GM12878 (cell line): ENCODE results near the gene FBXL22. TPM values are rescaled to one million over a fixed set of nuclear protein-coding genes. Genes with fewer than 3 reads are reported as not detected.
A peak's percentile ranks its signal among the peaks of the same experiment; 100 is the strongest.

ENCODE experiments used
- ATAC-seq: fragments of 200-7000 bp; cut with Tn5 transposase; 3 replicates; pipeline ENCODE4 v1.9.1; 2020; ENCODE audit warnings: mild to moderate bottlenecking, moderate library complexity
- BruUV-seq: library from RNA; stranded (reverse); fragments of 400-500 nt; replicated peaks from 2 replicates; lab custom pipeline; 2021; lab: Mats Ljungman, UMichigan
- CTCF ChIA-PET: fragments of 300-600 bp; sonication (Branson Sonifier 250); formaldehyde crosslinking; extraction: SDS; loops from one replicate; lab custom pipeline; 2021; ENCODE audit warnings: inconsistent platforms; lab: Yijun Ruan, JAX
- POLR2A ChIA-PET: fragments of 350-600 bp; formaldehyde crosslinking; extraction: SDS; loops from one replicate; lab custom pipeline; 2021; ENCODE audit warnings: inconsistent platforms; lab: Charles Lee
- RAD21 ChIA-PET: fragments of 300-600 bp; sonication (Branson Sonifier 250); formaldehyde crosslinking; loops from one replicate; lab custom pipeline; 2023; ENCODE audit warnings: antibody characterized with exemption; ENCODE audit not compliant: unreplicated experiment; lab: Charles Lee
- SMC1A ChIA-PET: fragments of 300-600 bp; sonication (Branson Sonifier 250); formaldehyde crosslinking; loops from one replicate; lab custom pipeline; 2023; ENCODE audit not compliant: unreplicated experiment, uncharacterized antibody; lab: Charles Lee
- DNase-seq: peaks from one replicate; pipeline ENCODE4 v3.0.0-alpha.2; 2011; ENCODE audit warnings: low read depth, low spot score
- FAIRE-seq: peaks from 3 replicates; lab custom pipeline; 2011; peaks lifted over from hg19 to GRCh38; lab: Jason Lieb, UNC
- H2AFZ ChIP-seq: 2 replicates; pipeline ENCODE4 v1.6.0; 2011; ENCODE audit warnings: low read depth, low read length, control low read depth; ENCODE audit not compliant: control insufficient read depth
- H3K27ac ChIP-seq: 2 replicates; pipeline ENCODE4 v1.5.1; 2011; ENCODE audit warnings: control low read depth; ENCODE audit not compliant: control insufficient read depth, insufficient read depth
- H3K27me3 ChIP-seq, 2 experiments: replicated peaks in 1 of 2; 2 replicates each; pipeline versions ENCODE4 v1.6.0 to v1.6.1; 2011; ENCODE audit warnings: low read length in 1 of 2; ENCODE audit not compliant: control insufficient read depth in 2 of 2, insufficient read depth in 2 of 2
- H3K36me3 ChIP-seq, 2 experiments: 2 replicates each; pipeline ENCODE4 v1.5.1; 2011; ENCODE audit warnings: low read length in 1 of 2; ENCODE audit not compliant: control insufficient read depth in 2 of 2, insufficient read depth in 2 of 2
- H3K4me1 ChIP-seq: 2 replicates; pipeline ENCODE4 v1.6.1; 2011; ENCODE audit warnings: mild to moderate bottlenecking, low read length, moderate library complexity, mixed read lengths; ENCODE audit not compliant: control insufficient read depth, insufficient read depth
- H3K4me2 ChIP-seq: 2 replicates; pipeline ENCODE4 v1.6.0; 2011; ENCODE audit warnings: control low read depth; ENCODE audit not compliant: control insufficient read depth, insufficient read depth
- H3K4me3 ChIP-seq: fragments of 200-600 bp; sonication (generic); 2 replicates; pipeline ENCODE4 v1.5.1; 2016
- H3K79me2 ChIP-seq: 2 replicates; pipeline ENCODE4 v1.6.0; 2011; ENCODE audit warnings: low read length; ENCODE audit not compliant: control insufficient read depth, insufficient read depth
- H3K9ac ChIP-seq: 2 replicates; pipeline ENCODE4 v1.8.0; 2011; ENCODE audit warnings: low read length, control low read depth, mixed read lengths; ENCODE audit not compliant: control insufficient read depth, insufficient read depth
- H3K9me3 ChIP-seq: replicated peaks from 3 replicates; pipeline ENCODE4 v1.5.1; 2011; ENCODE audit warnings: mild to moderate bottlenecking, low read length; ENCODE audit not compliant: control insufficient read depth, insufficient read depth
- H4K20me1 ChIP-seq: 2 replicates; pipeline ENCODE4 v1.6.0; 2011; ENCODE audit not compliant: control insufficient read depth, insufficient read depth
- ATF7 ChIP-seq: fragments of 450-650 bp; IDR thresholded peaks from 2 replicates; pipeline ENCODE4 v1.6.1; 2016; ENCODE audit warnings: low read depth, mild to moderate bottlenecking
- BRCA1 ChIP-seq: IDR thresholded peaks from 2 replicates; pipeline ENCODE4 v1.6.1; 2011; ENCODE audit warnings: low read depth, low read length, improper control_type of control experiment
- CHD2 ChIP-seq: IDR thresholded peaks from 2 replicates; pipeline ENCODE4 v1.6.1; 2011; ENCODE audit warnings: low read depth, low read length, improper control_type of control experiment, borderline replicate concordance
- CREB1 ChIP-seq: IDR thresholded peaks from 2 replicates; pipeline ENCODE4 v1.6.1; 2012; ENCODE audit warnings: low read depth, mild to moderate bottlenecking, inconsistent platforms
- JUNB ChIP-seq: IDR thresholded peaks from 2 replicates; pipeline ENCODE4 v1.6.1; 2016; ENCODE audit warnings: antibody characterized with exemption, mild to moderate bottlenecking
- NRF1 ChIP-seq: conservative IDR thresholded peaks from 2 replicates; pipeline ENCODE4 v1.6.1; 2011; ENCODE audit warnings: mild to moderate bottlenecking, low read depth, low read length, improper control_type of control experiment
- POLR2A ChIP-seq: IDR thresholded peaks from 2 replicates; pipeline ENCODE4 v1.6.1; 2011; ENCODE audit warnings: low read depth, mild to moderate bottlenecking, low read length
- POLR2AphosphoS5 ChIP-seq: IDR thresholded peaks from 2 replicates; pipeline ENCODE4 v1.6.1; 2011; ENCODE audit warnings: mild to moderate bottlenecking, low read length, inconsistent platforms
- RAD51 ChIP-seq: fragments of 450-650 bp; IDR thresholded peaks from 2 replicates; pipeline ENCODE4 v1.6.1; 2016; ENCODE audit warnings: moderate library complexity, mild to moderate bottlenecking, inconsistent platforms
- RUNX3 ChIP-seq: IDR thresholded peaks from 2 replicates; pipeline ENCODE4 v1.6.1; 2012; ENCODE audit warnings: low read length, inconsistent platforms
- WGBS: methylation state at CpG from one replicate; pipeline ENCODE4 v1.1.6; 2016; ENCODE audit warnings: low lambda C conversion rate; ENCODE audit not compliant: insufficient replicate concordance, insufficient coverage; ENCODE audit errors: missing lambda C conversion rate; 5-methylcytosine and 5-hydroxymethylcytosine counted together
- in situ Hi-C: fragments of 300-500 bp; cut with MboI; formaldehyde crosslinking; loops from 9 replicates; pipeline ENCODE4 v1.14.3; 2018; ENCODE audit warnings: mixed read lengths
- intact Hi-C: fragments of 100-400 bp; cut with micrococcal nuclease; formaldehyde crosslinking; loops from one replicate; pipeline ENCODE4 v1.14.2; 2022; ENCODE audit not compliant: unreplicated experiment
- polyA plus RNA-seq, 11 experiments: library from polyadenylated mRNA; depleted of rRNA in 4 of 11; unstranded in 6 of 11; stranded (reverse) in 5 of 11; fragments of >200 nt; fragmentation: Nextera tagmentation in 4 of 11; fragmentation: Illumina TruSeq in 1 of 11; extraction: Ambion mirVana in 4 of 11; extraction: Trizol in 1 of 11; gene quantifications; 1 replicate in 1 of 11; 2 replicates in 10 of 11; pipeline versions ENCODE4 v1.2.1 to v1.2.3, GENCODE V29; 2011 to 2016; ENCODE audit warnings: inconsistent platforms in 2 of 11, missing spikeins in 2 of 11, low read depth in 1 of 11
- total RNA-seq, 4 experiments: library from RNA; depleted of rRNA in 3 of 4; stranded (reverse); fragments of >200 nt in 3 of 4; fragmentation: Illumina TruSeq in 1 of 4; extraction: Trizol in 1 of 4; gene quantifications; 2 replicates each; pipeline versions ENCODE4 v1.2.1 to v1.2.3, GENCODE V29; 2013 to 2021
- TF ChIP-seq, protein P1 (sequence below): fragments of 150-350 bp; IDR thresholded peaks from 2 replicates; pipeline ENCODE4 v1.6.1; 2014; ENCODE audit warnings: mild to moderate bottlenecking, low read depth, low read length

Gene FBXL22
- total and polyA plus RNA-seq, 10 of the 15 experiments (the other 5 are each of a cell fraction or from before 2014, with no cell fraction given), result 0.05 to 2.6 (median 0.52) TPM

DNA sequence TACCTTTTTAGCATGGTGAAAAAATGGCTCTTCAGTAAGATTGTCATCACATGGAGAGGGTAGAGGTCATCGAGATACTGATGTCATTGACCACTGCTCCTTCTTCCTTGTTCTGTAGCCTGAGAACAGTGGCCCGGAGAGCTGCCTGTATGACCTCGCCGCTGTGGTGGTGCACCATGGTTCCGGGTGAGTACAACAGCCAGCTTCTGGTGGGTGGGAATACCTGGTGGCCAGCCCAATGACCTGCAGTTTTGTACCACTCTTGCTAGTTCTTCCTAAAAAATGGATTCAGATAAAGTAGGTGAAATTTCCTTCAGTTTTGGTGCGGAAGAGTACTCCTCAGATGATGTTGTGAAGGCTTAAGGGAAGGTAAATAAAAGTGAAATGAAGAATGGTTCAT lies 8.4 kb upstream of the FBXL22 start:
- Histone ChIP-seq H3K9me3 (no peaks in the 10 kb centered on the region; the same call in 2 of the 3 replicates), H3K27ac (no peak overlapping the region), H3K4me2 (no peak overlapping the region), H4K20me1 (no peaks in the 10 kb centered on the region; the same call in 1 of the 2 replicates), H3K27me3 (no peaks in the 10 kb centered on the region), H3K9ac (no peak overlapping the region), H3K4me1 (peaks cover 20% of the 10 kb centered on the region), H3K4me3 (no peak overlapping the region), H3K79me2 (no peaks in the 10 kb centered on the region), H2AFZ (no peak overlapping the region), H3K36me3 (peaks cover 11 to 32% of the 10 kb centered on the region in 2 experiments; a peak in 3 of 4 replicates)
- SMC1A ChIA-PET, result interaction anchor here (1.2 to 1.8 kb wide), 6 partner anchors 36 to 126 kb away, joined by 3 to 8 read pairs (median 3); no protein-coding TSS in a partner anchor
- DNase-seq, result no peak
- no peak for FAIRE-seq
- 94% methylated on average over 6 of the region's 6 CpGs for WGBS
- POLR2A ChIA-PET, result no interaction called here
- in situ Hi-C loops (loop anchor here (25.0 kb wide), 1 partner anchor 302 kb away; the partner anchor contains the start of gene APH1B), intact Hi-C loops (no loop called here)
- no peak for TF ChIP-seq CHD2
- TF ChIP-seq BRCA1, result no peak
- BruUV-seq, result no TSS peak
- ATAC-seq, result no peak
- RAD21 ChIA-PET, result interaction anchor here (2.2 kb wide), 1 partner anchor 122 kb away, joined by 8 read pairs; no protein-coding TSS in a partner anchor
- CTCF ChIA-PET, result interaction anchor here (1.1 to 1.6 kb wide), 3 partner anchors 10 to 458 kb away, joined by 3 to 4 read pairs (median 3); partner anchors contain the start of gene DAPK2

DNA sequence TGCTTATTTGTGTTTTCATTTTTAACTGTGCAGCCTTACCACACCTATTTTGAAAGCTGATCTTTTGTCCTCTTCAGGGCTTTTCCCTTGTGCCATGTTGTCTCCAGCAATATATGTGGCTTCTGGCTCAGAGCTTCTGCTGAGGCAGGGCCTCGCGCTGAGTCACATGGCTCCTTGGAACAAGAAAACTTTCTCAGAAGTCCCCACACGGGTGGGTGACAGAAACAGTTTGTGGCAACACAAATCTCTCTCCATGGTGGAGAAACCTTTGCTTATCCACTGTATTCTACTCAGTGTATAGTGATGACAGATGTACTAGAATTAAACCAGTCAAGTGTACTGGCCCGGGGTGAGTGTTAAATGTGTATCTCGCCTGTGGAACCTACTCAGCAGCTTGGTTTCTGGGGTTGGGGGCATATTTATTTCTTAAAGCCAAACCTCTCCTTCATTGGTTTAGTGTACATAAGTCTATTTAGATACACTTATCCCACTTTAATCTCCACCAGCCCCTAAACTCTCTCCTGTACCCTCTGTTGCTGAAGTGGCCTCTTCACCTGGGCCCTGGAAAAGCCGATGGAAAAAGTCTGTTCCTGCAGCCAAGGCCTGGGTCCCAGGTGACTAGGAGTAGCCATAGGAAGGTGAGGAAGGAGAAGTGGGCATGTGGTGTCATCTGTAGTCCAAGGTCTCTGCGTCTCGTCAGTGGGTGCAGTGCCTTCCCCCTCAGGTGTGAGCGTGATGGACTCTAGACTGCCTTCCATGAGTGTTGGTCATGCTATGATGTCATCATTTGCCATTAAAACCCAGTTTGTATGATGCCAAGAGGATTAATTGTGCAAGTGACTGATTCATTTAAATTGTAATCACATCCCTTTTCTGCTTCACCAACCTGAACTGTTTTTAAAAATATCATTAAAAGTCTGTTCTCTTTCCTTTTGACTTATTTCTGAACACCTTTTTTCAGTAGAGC lies 3.2 kb upstream of the FBXL22 start:
- ATAC-seq, result peak; percentile 15
- Histone ChIP-seq H3K4me3 (no peak overlapping the region), H3K4me1 (peaks cover 53% of the 10 kb centered on the region), H3K36me3 (peaks cover 12 to 14% of the 10 kb centered on the region in 2 experiments; a peak in 3 of 4 replicates), H3K27ac (0 out of 2 replicates have a peak overlapping the region, but pooled peaks have one; percentile 6), H3K9ac (no peak overlapping the region), H3K9me3 (no peaks in the 10 kb centered on the region), H3K27me3 (no peaks in the 10 kb centered on the region), H4K20me1 (no peaks in the 10 kb centered on the region), H3K79me2 (peaks cover 6% of the 10 kb centered on the region), H2AFZ (no peak overlapping the region), H3K4me2 (peak overlapping the region; percentile 21)
- CTCF ChIA-PET, result interaction anchor here (0.6 to 11.3 kb wide), 7 partner anchors 16 to 124 kb away, joined by 3 to 272 read pairs (median 4); no protein-coding TSS in a partner anchor
- in situ Hi-C loops, result loop anchor here (5.0 to 25.0 kb wide), 2 partner anchors 127 to 307 kb away; partner anchors contain the start of gene APH1B
- SMC1A ChIA-PET, result interaction anchor here (0.6 to 9.7 kb wide), 13 partner anchors 9 to 472 kb away, joined by 3 to 150 read pairs (median 4); no protein-coding TSS in a partner anchor
- POLR2A ChIA-PET, result interaction anchor here (0.5 to 8.8 kb wide), 2 partner anchors 88 to 395 kb away, joined by 3 to 66 read pairs; partner anchors contain the start of gene USP3
- RAD21 ChIA-PET, result interaction anchor here (0.6 to 8.2 kb wide), 6 partner anchors 19 to 458 kb away, joined by 3 to 113 read pairs (median 4); partner anchors contain the start of gene USP3
- peak; percentile 30; the same call in 1 of the 2 replicates for TF ChIP-seq RUNX3
- TF ChIP-seq, protein P1, sequence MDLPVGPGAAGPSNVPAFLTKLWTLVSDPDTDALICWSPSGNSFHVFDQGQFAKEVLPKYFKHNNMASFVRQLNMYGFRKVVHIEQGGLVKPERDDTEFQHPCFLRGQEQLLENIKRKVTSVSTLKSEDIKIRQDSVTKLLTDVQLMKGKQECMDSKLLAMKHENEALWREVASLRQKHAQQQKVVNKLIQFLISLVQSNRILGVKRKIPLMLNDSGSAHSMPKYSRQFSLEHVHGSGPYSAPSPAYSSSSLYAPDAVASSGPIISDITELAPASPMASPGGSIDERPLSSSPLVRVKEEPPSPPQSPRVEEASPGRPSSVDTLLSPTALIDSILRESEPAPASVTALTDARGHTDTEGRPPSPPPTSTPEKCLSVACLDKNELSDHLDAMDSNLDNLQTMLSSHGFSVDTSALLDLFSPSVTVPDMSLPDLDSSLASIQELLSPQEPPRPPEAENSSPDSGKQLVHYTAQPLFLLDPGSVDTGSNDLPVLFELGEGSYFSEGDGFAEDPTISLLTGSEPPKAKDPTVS, result no peak
- TF ChIP-seq RAD51, result no peak
- peak; percentile 31; the same call in 1 of the 2 replicates for TF ChIP-seq POLR2AphosphoS5
- peak; percentile 51; the same call in 1 of the 2 replicates for TF ChIP-seq JUNB
- TF ChIP-seq POLR2A, result peak; percentile 9; the same call in 1 of the 2 replicates
- no peak for TF ChIP-seq NRF1
- peak; percentile 57; the same call in 1 of the 2 replicates for TF ChIP-seq CREB1
- TF ChIP-seq ATF7, result peak; percentile 89
- intact Hi-C loops, result loop anchor here (10.0 kb wide), 1 partner anchor 79 kb away; no protein-coding TSS in a partner anchor
- BruUV-seq, result no TSS peak
- WGBS, result 46% methylated on average over 9 of the region's 9 CpGs
- no peak for DNase-seq
- FAIRE-seq, result no peak
